Adrenal gland (tissue), 5 donors: ENCODE measurements around the gene SOX13.

Source experiments
- CTCF ChIP-seq, 6 experiments: fragments of 450-650 bp in 4 of 6; fragments of 200-600 bp in 2 of 6; sonication (generic) in 1 of 6; IDR thresholded peaks; 1 replicate in 5 of 6; 2 replicates in 1 of 6; pipeline versions ENCODE4 v1.5.1 to v1.8.0; 2016 to 2021; ENCODE audit warnings: antibody characterized with exemption in 6 of 6, mild to moderate bottlenecking in 2 of 6, moderate library complexity in 1 of 6
- POLR2A ChIP-seq, 2 donors: fragments of 450-650 bp; IDR thresholded peaks; one replicate each; pipeline ENCODE4 v1.6.1; 2017; ENCODE audit warnings: antibody characterized with exemption in 2 of 2, mild to moderate bottlenecking in 2 of 2, moderate library complexity in 1 of 2
- donor health status: DM: no; HTN: no; CAD: no.

GRCh38 chr1:204081791-204082513 lies 9.0 kb downstream of the SOX13 start:
- TF ChIP-seq CTCF (IDR thresholded peaks at IDR 0.05) = no peak
- TF ChIP-seq POLR2A (IDR thresholded peaks at IDR 0.05) = no peak
